Measurements from ENCODE around the gene ACER2.
"Not testable (repeated sequence)": the region's sequence is repeated elsewhere in the genome, so short reads cannot be mapped to it uniquely, and the experiment has no call there.

Gene ACER2

GRCh38 chr9:19409401-19410194 is 789 bp downstream of the ACER2 start:
- no peak for DNase-seq (ENCODE audit: low read depth in 2 of 2)

- no peak for DNase-seq (ENCODE audit: low read depth in 2 of 2)
These were observed 1.3 kb downstream of the ACER2 start for GRCh38 chr9:19410195-19410503.

GRCh38 chr9:19410594-19410993 is 1.8 kb downstream of the ACER2 start:
- no peak for DNase-seq (ENCODE audit: low read depth in 2 of 2)

GRCh38 chr9:19411316-19411715 is 2.5 kb downstream of the ACER2 start:
- DNase-seq (ENCODE audit: low read depth in 2 of 2) = no peak

- DNase-seq (ENCODE audit: low read depth in 2 of 2) = not testable (repeated sequence)
These were observed 4.6 kb downstream of the ACER2 start for GRCh38 chr9:19413456-19413855.

- no peak for DNase-seq (ENCODE audit: low read depth in 2 of 2)
These were observed 7.3 kb downstream of the ACER2 start for GRCh38 chr9:19416143-19416542.

- no peak for DNase-seq (ENCODE audit: low read depth in 2 of 2)
These were observed 12.1 kb downstream of the ACER2 start for GRCh38 chr9:19420877-19421276.

GRCh38 chr9:19423163-19423562 is 14.4 kb downstream of the ACER2 start:
- DNase-seq (ENCODE audit: low read depth in 2 of 2) = no peak

- no peak for DNase-seq (ENCODE audit: low read depth in 2 of 2)
These were observed 15.5 kb downstream of the ACER2 start for GRCh38 chr9:19424176-19424779.

GRCh38 chr9:19429595-19429994 is 20.8 kb downstream of the ACER2 start:
- DNase-seq (ENCODE audit: low read depth in 2 of 2) = no peak

GRCh38 chr9:19430201-19430760 is 21.5 kb downstream of the ACER2 start:
- DNase-seq (ENCODE audit: low read depth in 2 of 2) = no peak

GRCh38 chr9:19431361-19432171 is 22.8 kb downstream of the ACER2 start:
- no peak for DNase-seq (ENCODE audit: low read depth in 2 of 2)

- no peak for DNase-seq (ENCODE audit: low read depth in 2 of 2)
These were observed 23.7 kb downstream of the ACER2 start for GRCh38 chr9:19432473-19432872.

- DNase-seq (ENCODE audit: low read depth in 2 of 2) = not testable (repeated sequence)
These were observed 24.9 kb downstream of the ACER2 start for GRCh38 chr9:19433729-19434128.

- no peak for DNase-seq (ENCODE audit: low read depth in 2 of 2)
These were observed 31.6 kb downstream of the ACER2 start for GRCh38 chr9:19440376-19440775.

- DNase-seq (ENCODE audit: low read depth in 2 of 2) = no peak
These were observed 32.2 kb downstream of the ACER2 start for GRCh38 chr9:19440823-19441580.

- no peak for DNase-seq (ENCODE audit: low read depth in 2 of 2)
These were observed 32.9 kb downstream of the ACER2 start for GRCh38 chr9:19441730-19442129.

GRCh38 chr9:19442240-19442639 is 33.4 kb downstream of the ACER2 start:
- DNase-seq (ENCODE audit: low read depth in 2 of 2) = no peak

- DNase-seq (ENCODE audit: low read depth in 2 of 2) = no peak
These were observed 36.6 kb downstream of the ACER2 start for GRCh38 chr9:19445452-19445851.

GRCh38 chr9:19446361-19446861 is 37.6 kb downstream of the ACER2 start:
- no peak for DNase-seq (ENCODE audit: low read depth in 2 of 2)

- no peak for DNase-seq (ENCODE audit: low read depth in 2 of 2)
These were observed 42.7 kb downstream of the ACER2 start for GRCh38 chr9:19451240-19452087.

All from stimulated activated CD4-positive, alpha-beta T cell treated with anti-CD3 and anti-CD28 coated beads, Interleukin-15, amount 100 ng/mL, for 48 hours (primary cell).